ENCODE measurements around the gene LRMDA. TPM values are rescaled to one million over a fixed set of nuclear protein-coding genes. Genes with fewer than 3 reads are reported as not detected.

Gene LRMDA
- total RNA-seq, 1 donor from 2014 or later, result 0.96 TPM

- intact Hi-C loops (cut with DNase I), result no loop called here
- no peak for TF ChIP-seq CTCF (IDR thresholded peaks at IDR 0.05)
- no peak overlapping the region for H3K4me3 ChIP-seq
- H3K27me3 ChIP-seq, result no peaks in the 10 kb centered on the region
- no peaks in the 10 kb centered on the region for H3K4me1 ChIP-seq
- no peak overlapping the region for H3K27ac ChIP-seq
- H3K9me3 ChIP-seq, result no peaks in the 10 kb centered on the region
- no peak for DNase-seq (ENCODE audit: low spot score in 2 of 2)
- H3K36me3 ChIP-seq, result no peaks in the 10 kb centered on the region
Observed at GRCh38 chr10:75645704-75646103, 214.3 kb downstream of the LRMDA start.

GRCh38 chr10:75646218-75646915 is 214.9 kb downstream of the LRMDA start:
- Histone ChIP-seq H3K4me1 (peaks cover 0 to under 1% of the 10 kb centered on the region in 2 donors), H3K27ac (no peak overlapping the region), H3K9me3 (no peaks in the 10 kb centered on the region), H3K27me3 (no peaks in the 10 kb centered on the region), H3K36me3 (no peaks in the 10 kb centered on the region), H3K4me3 (no peak overlapping the region)
- no peak for TF ChIP-seq CTCF (IDR thresholded peaks at IDR 0.05)
- intact Hi-C loops (cut with DNase I), result no loop called here
- no peak for DNase-seq (ENCODE audit: low spot score in 2 of 2)

GRCh38 chr10:75646916-75647315 is 215.5 kb downstream of the LRMDA start:
- no peaks in the 10 kb centered on the region for H3K36me3 ChIP-seq
- H3K27ac ChIP-seq, result no peak overlapping the region
- no peaks in the 10 kb centered on the region for H3K9me3 ChIP-seq
- H3K4me3 ChIP-seq, result no peak overlapping the region
- no peak for TF ChIP-seq CTCF (IDR thresholded peaks at IDR 0.05)
- intact Hi-C loops (cut with DNase I), result no loop called here
- no peaks in the 10 kb centered on the region for H3K27me3 ChIP-seq
- no peak for DNase-seq (ENCODE audit: low spot score in 2 of 2)
- peaks cover 4 to 6% of the 10 kb centered on the region in 2 donors for H3K4me1 ChIP-seq

GRCh38 chr10:75647675-75648074 is 216.3 kb downstream of the LRMDA start:
- intact Hi-C loops (cut with DNase I), result no loop called here
- H3K27ac ChIP-seq, result no peak overlapping the region
- no peak for TF ChIP-seq CTCF (IDR thresholded peaks at IDR 0.05)
- no peak overlapping the region for H3K4me3 ChIP-seq
- no peaks in the 10 kb centered on the region for H3K36me3 ChIP-seq
- H3K9me3 ChIP-seq, result no peaks in the 10 kb centered on the region
- peaks cover 5 to 13% of the 10 kb centered on the region in 2 donors for H3K4me1 ChIP-seq
- no peak for DNase-seq (ENCODE audit: low spot score in 2 of 2)
- no peaks in the 10 kb centered on the region for H3K27me3 ChIP-seq

GRCh38 chr10:75648351-75648750 is 216.9 kb downstream of the LRMDA start:
- no peak overlapping the region for H3K27ac ChIP-seq
- H3K9me3 ChIP-seq, result no peaks in the 10 kb centered on the region
- no peak overlapping the region for H3K4me3 ChIP-seq
- H3K27me3 ChIP-seq, result no peaks in the 10 kb centered on the region
- no peak for TF ChIP-seq CTCF (IDR thresholded peaks at IDR 0.05)
- DNase-seq (ENCODE audit: low spot score in 2 of 2), result no peak
- intact Hi-C loops (cut with DNase I), result no loop called here
- H3K36me3 ChIP-seq, result no peaks in the 10 kb centered on the region
- peaks cover 5 to 18% of the 10 kb centered on the region in 2 donors for H3K4me1 ChIP-seq

Measured in ascending aorta (tissue), 2 donors.